ENCODE results near the gene HLA-C.

GRCh38 chr6:31225735-31226134 lies 46.2 kb downstream of the HLA-C start:
- TF ChIP-seq SP1 (CRISPR knock-in tag; IDR thresholded peaks at IDR 0.05) (no peak), CTCF (IDR thresholded peaks at IDR 0.05 in 2 of 3, conservative IDR thresholded peaks at IDR 0.05 in 1 of 3; ENCODE audit: insufficient read depth in 2 of 3, low read depth in 1 of 3, low read length in 3 of 3) (no peak), ATF3 (IDR thresholded peaks at IDR 0.05) (no peak), ATF3 (CRISPR knock-in tag; conservative IDR thresholded peaks at IDR 0.05) (no peak), TAF1 (IDR thresholded peaks at IDR 0.05; ENCODE audit: control insufficient read depth, extremely low read depth, insufficient read depth, low read length, severe bottlenecking) (no peak)
- TF ChIP-seq, protein P1, sequence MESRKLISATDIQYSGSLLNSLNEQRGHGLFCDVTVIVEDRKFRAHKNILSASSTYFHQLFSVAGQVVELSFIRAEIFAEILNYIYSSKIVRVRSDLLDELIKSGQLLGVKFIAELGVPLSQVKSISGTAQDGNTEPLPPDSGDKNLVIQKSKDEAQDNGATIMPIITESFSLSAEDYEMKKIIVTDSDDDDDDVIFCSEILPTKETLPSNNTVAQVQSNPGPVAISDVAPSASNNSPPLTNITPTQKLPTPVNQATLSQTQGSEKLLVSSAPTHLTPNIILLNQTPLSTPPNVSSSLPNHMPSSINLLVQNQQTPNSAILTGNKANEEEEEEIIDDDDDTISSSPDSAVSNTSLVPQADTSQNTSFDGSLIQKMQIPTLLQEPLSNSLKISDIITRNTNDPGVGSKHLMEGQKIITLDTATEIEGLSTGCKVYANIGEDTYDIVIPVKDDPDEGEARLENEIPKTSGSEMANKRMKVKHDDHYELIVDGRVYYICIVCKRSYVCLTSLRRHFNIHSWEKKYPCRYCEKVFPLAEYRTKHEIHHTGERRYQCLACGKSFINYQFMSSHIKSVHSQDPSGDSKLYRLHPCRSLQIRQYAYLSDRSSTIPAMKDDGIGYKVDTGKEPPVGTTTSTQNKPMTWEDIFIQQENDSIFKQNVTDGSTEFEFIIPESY (CRISPR knock-in tag; IDR thresholded peaks at IDR 0.05), result no peak
